K562 (cell line): ENCODE results near the gene UHRF1. TPM values are rescaled to one million over a fixed set of nuclear protein-coding genes. Genes with fewer than 3 reads are reported as not detected.

Experiments
- ATAC-seq: fragments of 200-7000 bp; cut with Tn5 transposase; 3 replicates; pipeline ENCODE4 v1.9.1; 2020; ENCODE audit warnings: moderate library complexity
- BruUV-seq: library from RNA; stranded (reverse); fragments of 400-500 nt; replicated peaks from 2 replicates; lab custom pipeline; 2021; lab: Mats Ljungman, UMichigan
- CTCF ChIA-PET: fragments of 300-600 bp; formaldehyde crosslinking; extraction: SDS; loops from one replicate; lab custom pipeline; 2021; ENCODE audit warnings: low intra/inter-chr PET ratio; lab: Yijun Ruan, JAX
- POLR2A ChIA-PET: fragments of 300-600, 350-650 bp; sonication (Branson Sonifier 250); formaldehyde crosslinking; extraction: SDS; loops from one replicate; lab custom pipeline; 2021; ENCODE audit warnings: antibody characterized with exemption, inconsistent platforms; lab: Yijun Ruan, JAX
- DNase-seq, 4 experiments: peaks; one replicate each; pipeline versions ENCODE4 v3.0.0 to v3.0.0-alpha.2; 2011 to 2018; ENCODE audit warnings: low spot score in 3 of 4, mixed read lengths in 3 of 4; ENCODE audit errors: extremely low read depth in 1 of 4
- FAIRE-seq: peaks from 2 replicates; lab custom pipeline; 2011; peaks lifted over from hg19 to GRCh38; lab: Jason Lieb, UNC
- H2AFZ ChIP-seq: 2 replicates; pipeline ENCODE4 v1.6.0; 2011; ENCODE audit warnings: low read depth, low read length, control low read depth, inconsistent platforms
- H3K27ac ChIP-seq: fragments of 200-600 bp; 3 replicates; pipeline ENCODE4 v1.8.0; 2011; ENCODE audit warnings: low read depth, mild to moderate bottlenecking, control low read depth, inconsistent platforms, low read length, moderate library complexity, mixed read lengths; ENCODE audit errors: extremely low read depth
- H3K27me3 ChIP-seq, 2 experiments: fragments of 300-600 bp in 1 of 2; 2 replicates in 1 of 2; 3 replicates in 1 of 2; pipeline versions ENCODE4 v1.6.0 to v1.8.0; 2011; ENCODE audit warnings: inconsistent platforms in 2 of 2, low read length in 2 of 2, mild to moderate bottlenecking in 1 of 2, mixed read lengths in 1 of 2, moderate library complexity in 1 of 2; ENCODE audit not compliant: control insufficient read depth in 2 of 2, insufficient read depth in 2 of 2
- H3K36me3 ChIP-seq: fragments of 300-600 bp; 3 replicates; pipeline ENCODE4 v1.8.0; 2011; ENCODE audit warnings: mild to moderate bottlenecking, low read length, inconsistent platforms; ENCODE audit not compliant: control insufficient read depth, insufficient read depth
- H3K4me1 ChIP-seq, 2 experiments: fragments of 200-600 bp in 1 of 2; replicated peaks in 1 of 2; 2 replicates in 1 of 2; 3 replicates in 1 of 2; pipeline versions ENCODE4 v1.5.1 to v1.8.0; 2011; ENCODE audit warnings: inconsistent platforms in 2 of 2, low read length in 2 of 2, mild to moderate bottlenecking in 1 of 2, mixed read lengths in 1 of 2, moderate library complexity in 1 of 2; ENCODE audit not compliant: control insufficient read depth in 2 of 2, insufficient read depth in 2 of 2
- H3K4me2 ChIP-seq: 2 replicates; pipeline ENCODE4 v1.6.1; 2011; ENCODE audit warnings: low read length, control low read depth, inconsistent platforms, mixed read lengths; ENCODE audit not compliant: insufficient read depth
- H3K4me3 ChIP-seq: fragments of 200-600 bp; sonication (generic), shearing (Covaris generic); 2 replicates; pipeline ENCODE4 v1.5.1; 2016; ENCODE audit warnings: control low read depth, inconsistent platforms
- H3K79me2 ChIP-seq: fragments of 200-600 bp; 3 replicates; pipeline ENCODE4 v1.8.0; 2011; ENCODE audit warnings: low read length, inconsistent platforms; ENCODE audit not compliant: control insufficient read depth, insufficient read depth
- H3K9ac ChIP-seq, 2 experiments: 2 replicates each; pipeline versions ENCODE4 v1.6.0 to v1.6.1; 2011; ENCODE audit warnings: low read depth in 2 of 2, low read length in 2 of 2, control low read depth in 1 of 2, inconsistent platforms in 1 of 2, mild to moderate bottlenecking in 1 of 2, mixed read lengths in 1 of 2; ENCODE audit not compliant: insufficient read depth in 1 of 2
- H3K9me1 ChIP-seq: one replicate; pipeline ENCODE4 v1.6.0; 2011; ENCODE audit warnings: inconsistent platforms, mild to moderate bottlenecking, low read length, moderate library complexity; ENCODE audit not compliant: control insufficient read depth, insufficient read depth
- H3K9me3 ChIP-seq: replicated peaks from 2 replicates; pipeline ENCODE4 v1.5.1; 2011; ENCODE audit warnings: low read depth, low read length, inconsistent platforms; ENCODE audit not compliant: control insufficient read depth, insufficient read depth
- H4K20me1 ChIP-seq: replicated peaks from 2 replicates; pipeline ENCODE4 v1.6.1; 2011; ENCODE audit warnings: low read length, inconsistent platforms, mixed read lengths; ENCODE audit not compliant: control insufficient read depth, insufficient read depth
- ARID3A ChIP-seq: IDR thresholded peaks from 2 replicates; pipeline ENCODE4 v1.6.1; 2012; ENCODE audit warnings: low read depth, low read length, improper control_type of control experiment, borderline replicate concordance
- CGGBP1 ChIP-seq: fragments of 250-450 bp; sonication (Bioruptor Pico); IDR thresholded peaks from 2 replicates; pipeline ENCODE4 v1.9.0; 2021; ENCODE audit warnings: mild to moderate bottlenecking
- POLR2G ChIP-seq: fragments of 200-400 bp; formaldehyde crosslinking; IDR thresholded peaks from 2 replicates; pipeline ENCODE4 v1.6.1; 2017; ENCODE audit warnings: low read depth, mild to moderate bottlenecking, antibody characterized with exemption, low read length, moderate library complexity
- SAP30 ChIP-seq: fragments of 200-600 bp; sonication (generic); IDR thresholded peaks from 2 replicates; pipeline ENCODE4 v1.6.1; 2012; ENCODE audit warnings: borderline replicate concordance, low read depth, mild to moderate bottlenecking, moderate library complexity, low read length, control low read depth, inconsistent platforms; ENCODE audit not compliant: insufficient read depth, poor library complexity, severe bottlenecking
- SPI1 ChIP-seq: IDR thresholded peaks from 2 replicates; pipeline ENCODE4 v1.6.1; 2011; ENCODE audit warnings: low read depth, low read length, control low read depth, borderline replicate concordance
- SRSF3 ChIP-seq: fragments of 200-400 bp; formaldehyde crosslinking; IDR thresholded peaks from 2 replicates; pipeline ENCODE4 v1.6.1; 2016; ENCODE audit warnings: mild to moderate bottlenecking, low read length, moderate library complexity; ENCODE audit not compliant: insufficient read depth
- WGBS: fragments of 100-300 bp; shearing (Covaris generic); methylation state at CpG from one replicate; pipeline ENCODE4 v1.1.6; 2016; ENCODE audit warnings: low coverage, mixed read lengths; ENCODE audit not compliant: insufficient coverage; ENCODE audit errors: missing lambda C conversion rate; 5-methylcytosine and 5-hydroxymethylcytosine counted together
- in situ Hi-C: fragments of 300-500 bp; cut with MboI; formaldehyde crosslinking; loops from 4 replicates; pipeline ENCODE4 v1.15.0; 2018; ENCODE audit warnings: inconsistent platforms, mixed read lengths
- intact Hi-C: fragments of 100-400 bp; cut with micrococcal nuclease; formaldehyde crosslinking; loops from 2 replicates; pipeline ENCODE4 v1.14.2; 2022
- polyA plus RNA-seq, 8 experiments: library from polyadenylated mRNA; depleted of rRNA in 4 of 8; stranded (reverse) in 5 of 8; unstranded in 3 of 8; fragments of >200 nt; fragmentation: Nextera tagmentation in 2 of 8; fragmentation: Illumina TruSeq in 1 of 8; extraction: Ambion mirVana in 2 of 8; extraction: Trizol in 1 of 8; gene quantifications; 2 replicates each; pipeline versions ENCODE4 v1.2.1 to v1.2.3, GENCODE V29; 2011 to 2014; ENCODE audit warnings: inconsistent platforms in 1 of 8, missing spikeins in 1 of 8
- total RNA-seq, 7 experiments: library from RNA; depleted of rRNA in 6 of 7; stranded (reverse); fragments of >200 nt in 6 of 7; fragmentation: Illumina TruSeq in 2 of 7; extraction: Trizol in 2 of 7; gene quantifications; 2 replicates each; pipeline versions ENCODE4 v1.2.1 to v1.2.3, GENCODE V29; 2011 to 2021; ENCODE audit warnings: low replicate concordance in 1 of 7

The UHRF1 gene
- total and polyA plus RNA-seq, 9 of the 15 experiments (the other 6 are each of a cell fraction or from before 2014, with no cell fraction given), result 6.0 to 101 (median 30.9) TPM

GRCh38 chr19:4932711-4933110, 23.4 kb downstream of the UHRF1 start:
- in situ Hi-C loops, result no loop called here
- H3K4me2 ChIP-seq, result no peak overlapping the region
- DNase-seq, result no peak
- no peaks in the 10 kb centered on the region for H4K20me1 ChIP-seq
- WGBS, result 96% methylated on average over 16 of the region's 32 CpGs
- no peak for TF ChIP-seq CGGBP1
- no peak for TF ChIP-seq SRSF3
- 0 out of 2 replicates have a peak, but pooled peaks have one; percentile 18 for TF ChIP-seq POLR2G
- no peak for TF ChIP-seq SAP30
- TF ChIP-seq, all 486 proteins: peak for 1
- Histone ChIP-seq H3K27me3 (no peaks in the 10 kb centered on the region), H3K9me3 (no peaks in the 10 kb centered on the region), H3K9ac (no peak overlapping the region; a peak in 1 of 4 replicates), H2AFZ (no peak overlapping the region), H3K79me2 (peaks cover 11% of the 10 kb centered on the region), H3K4me3 (no peak overlapping the region), H3K27ac (no peak overlapping the region), H3K9me1 (peaks cover 4% of the 10 kb centered on the region), H3K36me3 (peaks cover 93% of the 10 kb centered on the region; the same call in 2 of the 3 replicates), H3K4me1 (peaks cover 1 to 18% of the 10 kb centered on the region in 2 experiments; a peak in 4 of 5 replicates)
- CTCF ChIA-PET, result no interaction called here
- ATAC-seq, result no peak
- FAIRE-seq, result no peak
- intact Hi-C loops, result no loop called here
- POLR2A ChIA-PET, result interaction anchor here (0.6 kb wide), 1 partner anchor 10 kb away, joined by 3 read pairs; no protein-coding TSS in a partner anchor
- BruUV-seq, result no TSS peak

GRCh38 chr19:4933528-4933927, 24.2 kb downstream of the UHRF1 start:
- Histone ChIP-seq H3K9me1 (no peaks in the 10 kb centered on the region), H4K20me1 (no peaks in the 10 kb centered on the region), H3K27me3 (no peaks in the 10 kb centered on the region), H3K9ac (no peak overlapping the region), H3K36me3 (peaks cover 92% of the 10 kb centered on the region; the same call in 2 of the 3 replicates), H3K4me2 (no peak overlapping the region), H2AFZ (no peak overlapping the region), H3K27ac (no peak overlapping the region), H3K9me3 (no peaks in the 10 kb centered on the region), H3K4me1 (peaks cover 0 to 12% of the 10 kb centered on the region in 2 experiments; a peak in 3 of 5 replicates), H3K79me2 (peaks cover 5% of the 10 kb centered on the region; the same call in 2 of the 3 replicates), H3K4me3 (no peak overlapping the region)
- in situ Hi-C loops, result no loop called here
- no peak for FAIRE-seq
- 75% methylated on average over 7 of the region's 7 CpGs for WGBS
- ChIA-PET CTCF (no interaction called here), POLR2A (interaction anchor here (0.5 to 0.6 kb wide), 2 partner anchors 11 to 366 kb away, joined by 3 read pairs; no protein-coding TSS in a partner anchor)
- no TSS peak for BruUV-seq
- DNase-seq, result no peak
- intact Hi-C loops, result no loop called here
- TF ChIP-seq ARID3A (no peak), SPI1 (peak; percentile 72)
- ATAC-seq, result no peak
